ENCODE data around the gene PIF1. TPM values are rescaled to one million over a fixed set of nuclear protein-coding genes. Genes with fewer than 3 reads are reported as not detected.
A peak's percentile ranks its signal among the peaks of the same experiment; 100 is the strongest.

PIF1 gene
- polyA plus RNA-seq, 1 donor (not counting 4 experiments of a cell fraction or from before 2014, with no cell fraction given) = 7.6 TPM

DNA sequence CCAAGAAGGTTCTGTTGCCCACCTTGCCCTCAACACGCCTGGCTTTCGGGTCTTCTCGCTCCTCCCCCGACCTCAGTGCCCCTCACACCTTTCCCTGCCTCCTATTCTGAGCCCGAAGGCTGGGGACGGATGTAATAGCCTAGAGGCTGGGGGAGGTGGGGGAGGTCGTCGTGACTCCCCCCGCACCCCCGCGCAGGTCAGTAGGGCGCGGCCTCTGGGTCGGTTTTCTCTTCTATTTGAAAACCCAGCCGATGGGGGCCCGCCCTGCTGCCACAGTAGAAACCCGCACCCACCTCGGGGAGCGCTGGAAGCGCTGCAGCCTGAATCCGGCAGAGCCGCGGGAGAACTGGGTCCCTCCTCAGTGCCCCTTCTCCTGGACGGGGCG, 49.1 kb downstream of the PIF1 start:
- dilution Hi-C loops (cut with MboI; ENCODE audit: extremely low pct_ligation_motif_present, low sequenced_read_pairs) = no loop called here
- Histone ChIP-seq H3K4me3 (ENCODE audit: control insufficient read depth in 2 of 3, extremely low read depth in 1 of 3, insufficient read depth in 2 of 3, low read depth in 1 of 3, low read length in 3 of 3) (no peak overlapping the region), H3K79me2 (ENCODE audit: control insufficient read depth, insufficient read depth, low read length) (no peaks in the 10 kb centered on the region), H4K20me1 (ENCODE audit: control insufficient read depth, extremely low read depth, insufficient read depth, low read length) (no peaks in the 10 kb centered on the region), H3K36me3 (ENCODE audit: control insufficient read depth in 2 of 2, extremely low read depth in 1 of 2, insufficient read depth in 2 of 2, low read length in 2 of 2) (no peaks in the 10 kb centered on the region), H2AFZ (ENCODE audit: control insufficient read depth, low read length) (no peak overlapping the region), H3K4me2 (ENCODE audit: control insufficient read depth, extremely low read depth, insufficient read depth, low read depth, low read length) (no peak overlapping the region), H3K4me1 (ENCODE audit: control insufficient read depth, extremely low read depth, insufficient read depth, low read length) (no peaks in the 10 kb centered on the region), H3K9me3 (ENCODE audit: control insufficient read depth, low read depth, low read length) (no peaks in the 10 kb centered on the region), H3K27me3 (ENCODE audit: control insufficient read depth, extremely low read depth, insufficient read depth, low read length) (peaks cover 59% of the 10 kb centered on the region), H3K27ac (ENCODE audit: control insufficient read depth, insufficient read depth, low read length) (no peak overlapping the region), H3K9me1 (ENCODE audit: control insufficient read depth, extremely low read depth, insufficient read depth, low read length) (no peaks in the 10 kb centered on the region), H3K9ac (ENCODE audit: control insufficient read depth, extremely low read depth, insufficient read depth, low read length) (no peak overlapping the region)
- TF ChIP-seq, protein P1, sequence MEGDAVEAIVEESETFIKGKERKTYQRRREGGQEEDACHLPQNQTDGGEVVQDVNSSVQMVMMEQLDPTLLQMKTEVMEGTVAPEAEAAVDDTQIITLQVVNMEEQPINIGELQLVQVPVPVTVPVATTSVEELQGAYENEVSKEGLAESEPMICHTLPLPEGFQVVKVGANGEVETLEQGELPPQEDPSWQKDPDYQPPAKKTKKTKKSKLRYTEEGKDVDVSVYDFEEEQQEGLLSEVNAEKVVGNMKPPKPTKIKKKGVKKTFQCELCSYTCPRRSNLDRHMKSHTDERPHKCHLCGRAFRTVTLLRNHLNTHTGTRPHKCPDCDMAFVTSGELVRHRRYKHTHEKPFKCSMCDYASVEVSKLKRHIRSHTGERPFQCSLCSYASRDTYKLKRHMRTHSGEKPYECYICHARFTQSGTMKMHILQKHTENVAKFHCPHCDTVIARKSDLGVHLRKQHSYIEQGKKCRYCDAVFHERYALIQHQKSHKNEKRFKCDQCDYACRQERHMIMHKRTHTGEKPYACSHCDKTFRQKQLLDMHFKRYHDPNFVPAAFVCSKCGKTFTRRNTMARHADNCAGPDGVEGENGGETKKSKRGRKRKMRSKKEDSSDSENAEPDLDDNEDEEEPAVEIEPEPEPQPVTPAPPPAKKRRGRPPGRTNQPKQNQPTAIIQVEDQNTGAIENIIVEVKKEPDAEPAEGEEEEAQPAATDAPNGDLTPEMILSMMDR (optimal IDR thresholded peaks at IDR 0.05 in 1 of 3, IDR thresholded peaks at IDR 0.05 in 1 of 3, conservative IDR thresholded peaks at IDR 0.05 in 1 of 3; ENCODE audit: extremely low read depth in 1 of 3, insufficient read depth in 2 of 3, low read length in 3 of 3) = no peak
- TF ChIP-seq EZH2 (IDR thresholded peaks at IDR 0.05; ENCODE audit: low read length) = no peak
- DNase-seq (ENCODE audit: low read depth, low spot score) (no peak), FAIRE-seq (no peak)

DNA sequence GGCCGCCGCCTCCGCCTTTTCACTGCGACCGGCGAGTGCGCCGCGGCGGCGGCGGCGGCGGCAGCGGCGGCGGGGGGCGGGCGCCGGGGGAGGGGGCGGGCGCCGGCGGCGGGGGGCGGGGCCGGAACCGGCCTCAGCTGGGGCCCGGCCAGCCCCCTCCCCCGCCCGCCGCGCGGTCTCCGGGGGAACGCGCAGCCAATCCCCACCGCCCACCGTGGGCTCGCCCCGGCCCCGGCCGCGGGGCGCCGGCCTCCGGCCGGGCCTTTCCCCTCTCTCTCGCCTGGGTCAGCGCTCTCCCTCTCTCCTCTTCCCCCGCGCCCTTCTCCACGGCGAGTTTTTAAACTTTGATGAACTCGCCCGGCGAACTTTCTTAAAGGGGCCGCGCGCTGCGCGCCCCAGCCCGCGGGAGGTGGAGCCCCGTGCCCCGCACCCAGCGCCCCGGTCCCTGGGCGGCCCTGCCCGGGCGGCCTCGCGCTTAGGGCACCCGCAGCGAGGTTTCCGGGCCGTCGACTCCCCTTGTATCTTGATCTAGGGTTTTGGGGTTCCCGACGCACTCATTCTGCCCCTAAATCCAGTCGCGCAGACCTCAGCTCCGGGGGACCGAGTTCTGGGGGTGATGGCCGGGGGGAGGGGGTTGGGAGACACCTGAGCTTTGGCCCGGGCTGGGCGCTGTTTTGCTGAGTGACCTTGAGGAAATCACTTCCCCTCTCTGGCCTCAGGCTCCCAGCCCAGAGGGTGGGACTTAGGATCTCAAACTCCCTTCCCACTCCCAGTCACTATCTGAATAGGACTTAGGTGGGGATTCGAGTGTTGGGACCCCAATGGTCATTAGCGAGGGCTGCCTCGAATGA, 49.7 kb downstream of the PIF1 start, which contains the start of gene RBPMS2:
Gene RBPMS2, minus strand, starts transcription at position 39 of the 851 bp plus-strand sequence. CDS start 270 bp downstream, outside the sequence.
- peaks cover 59% of the 10 kb centered on the region for H3K27me3 ChIP-seq (ENCODE audit: control insufficient read depth, extremely low read depth, insufficient read depth, low read length)
- H3K4me3 ChIP-seq (ENCODE audit: control insufficient read depth in 2 of 3, extremely low read depth in 1 of 3, insufficient read depth in 2 of 3, low read depth in 1 of 3, low read length in 3 of 3) = peak within 1 kb of the TSS; percentile 8 to 43 (median 40)
- dilution Hi-C loops (cut with MboI; ENCODE audit: extremely low pct_ligation_motif_present, low sequenced_read_pairs) = no loop called here
- no peak within 1 kb of the TSS for H3K27ac ChIP-seq (ENCODE audit: control insufficient read depth, insufficient read depth, low read length)
- H2AFZ ChIP-seq (ENCODE audit: control insufficient read depth, low read length) = no peak within 1 kb of the TSS
- H3K79me2 ChIP-seq (ENCODE audit: control insufficient read depth, insufficient read depth, low read length) = no peaks in the 10 kb centered on the region
- no peak for TF ChIP-seq EZH2 (IDR thresholded peaks at IDR 0.05; ENCODE audit: low read length)
- TF ChIP-seq, protein P1 (optimal IDR thresholded peaks at IDR 0.05 in 1 of 3, IDR thresholded peaks at IDR 0.05 in 1 of 3, conservative IDR thresholded peaks at IDR 0.05 in 1 of 3; ENCODE audit: extremely low read depth in 1 of 3, insufficient read depth in 2 of 3, low read length in 3 of 3) = no peak
- H3K9ac ChIP-seq (ENCODE audit: control insufficient read depth, extremely low read depth, insufficient read depth, low read length) = no peak within 1 kb of the TSS
- H3K9me1 ChIP-seq (ENCODE audit: control insufficient read depth, extremely low read depth, insufficient read depth, low read length) = no peaks in the 10 kb centered on the region
- H3K4me2 ChIP-seq (ENCODE audit: control insufficient read depth, extremely low read depth, insufficient read depth, low read depth, low read length) = peak within 1 kb of the TSS; percentile 56
- H3K36me3 ChIP-seq (ENCODE audit: control insufficient read depth in 2 of 2, extremely low read depth in 1 of 2, insufficient read depth in 2 of 2, low read length in 2 of 2) = no peaks in the 10 kb centered on the region
- FAIRE-seq = no peak
- no peak for DNase-seq (ENCODE audit: low read depth, low spot score)
- H3K9me3 ChIP-seq (ENCODE audit: control insufficient read depth, low read depth, low read length) = no peaks in the 10 kb centered on the region
- H3K4me1 ChIP-seq (ENCODE audit: control insufficient read depth, extremely low read depth, insufficient read depth, low read length) = no peaks in the 10 kb centered on the region
- H4K20me1 ChIP-seq (ENCODE audit: control insufficient read depth, extremely low read depth, insufficient read depth, low read length) = no peaks in the 10 kb centered on the region
